ENCODE measurements around the gene PTPRN.
A peak's percentile ranks its signal among the peaks of the same experiment; 100 is the strongest.
"Not testable (repeated sequence)": the region's sequence is repeated elsewhere in the genome, so short reads cannot be mapped to it uniquely, and the experiment has no call there.

PTPRN gene

DNA sequence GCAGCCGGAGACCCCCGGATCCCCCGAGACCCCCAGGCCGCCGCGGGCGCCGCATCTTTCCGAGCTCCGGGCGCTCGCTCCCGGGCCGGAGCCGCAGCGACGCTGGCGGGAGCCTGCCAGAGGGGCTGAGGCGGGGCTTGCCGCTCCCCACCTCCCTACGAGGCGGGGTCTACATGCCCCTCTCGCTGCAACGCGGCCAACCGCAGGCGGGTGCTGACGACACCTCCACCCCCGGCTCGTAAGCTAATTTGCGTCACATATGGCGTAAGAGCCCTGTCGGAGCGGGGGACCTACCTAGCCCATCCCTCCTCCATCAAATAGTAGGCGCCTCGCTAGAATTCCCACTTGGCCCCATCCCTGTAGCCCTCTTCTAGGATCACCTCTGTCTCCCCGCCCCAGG, at the start of gene PTPRN:
TSS of gene PTPRN (minus strand) at position 124 of the 400 bp plus-strand sequence. CDS start at position 55, 69 bp downstream.
- DNase-seq: no peak

- no peak for DNase-seq
Observed at GRCh38 chr2:219358170-219359075, 49.2 kb upstream of the PTPRN start.

DNA sequence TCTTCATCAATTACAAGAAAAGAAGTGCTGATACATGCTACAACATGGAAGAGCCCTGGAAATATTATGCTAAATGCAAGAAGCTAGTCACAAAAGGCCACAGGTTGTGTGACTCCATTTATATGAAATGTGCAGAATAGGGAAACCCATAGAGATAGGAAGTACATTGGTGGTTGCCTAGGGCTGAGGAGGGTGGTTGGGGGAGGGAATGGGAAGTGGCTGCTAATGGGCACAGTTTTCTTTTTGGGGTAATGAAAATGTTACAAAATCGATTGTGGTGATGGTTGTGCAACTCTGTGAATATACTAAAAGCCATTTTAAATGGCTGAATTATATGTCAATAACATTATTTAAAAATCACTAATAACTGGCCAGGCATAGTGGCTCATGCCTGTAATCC, 47.6 kb upstream of the PTPRN start:
- no peak for DNase-seq

DNA sequence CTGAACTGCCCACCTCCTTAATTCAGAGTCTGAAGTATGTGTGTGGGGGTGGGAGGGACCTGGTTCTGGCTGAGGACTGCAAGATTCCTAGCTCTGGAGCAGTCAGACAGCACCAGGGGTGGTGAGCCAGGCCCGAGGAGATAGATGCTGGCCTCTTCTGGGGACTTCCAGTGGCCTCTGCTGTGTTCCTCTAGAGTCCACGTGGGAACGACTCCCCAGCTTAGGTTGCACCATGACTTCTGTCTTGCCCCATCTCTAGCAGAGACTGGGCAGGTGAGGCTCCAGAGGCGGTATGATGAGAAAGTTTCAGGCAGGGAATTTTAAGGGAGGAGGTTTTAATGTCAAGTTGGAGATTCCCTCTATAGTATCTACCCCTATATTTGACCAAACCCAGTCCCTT, 45.4 kb upstream of the PTPRN start:
- no peak for DNase-seq

- DNase-seq: no peak
Observed at GRCh38 chr2:219353129-219353528, 43.9 kb upstream of the PTPRN start.

- DNase-seq: no peak
Observed at GRCh38 chr2:219352448-219353023, 43.3 kb upstream of the PTPRN start.

DNA sequence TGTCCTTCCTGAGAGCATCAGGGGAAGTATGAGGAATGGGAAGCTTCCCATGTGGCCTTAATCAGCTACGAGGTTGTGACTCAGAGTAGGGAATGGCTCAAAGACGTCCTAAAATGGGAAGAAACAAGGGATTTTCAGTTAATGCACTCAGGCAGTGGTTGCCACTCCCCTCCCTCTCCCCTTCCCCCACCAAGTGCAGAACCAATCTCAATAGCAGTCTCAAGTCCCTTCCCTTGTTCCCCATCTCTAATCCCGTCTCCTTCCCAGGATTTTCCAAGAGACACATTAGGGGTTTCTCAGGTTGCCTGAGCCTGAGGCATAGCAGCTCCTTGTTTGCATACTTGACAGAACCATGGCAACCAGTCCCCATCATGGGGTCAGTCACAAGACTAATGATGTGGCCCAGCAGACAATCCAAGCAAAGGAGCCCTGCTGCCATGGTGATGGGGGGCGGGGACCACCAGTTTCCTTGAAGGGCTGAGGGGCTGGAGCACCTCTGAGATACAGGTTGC, 41.6 kb upstream of the PTPRN start:
- no peak for DNase-seq

- no peak for DNase-seq
Observed at GRCh38 chr2:219350215-219350614, 41.0 kb upstream of the PTPRN start.

- no peak for DNase-seq
Observed at GRCh38 chr2:219344751-219345430, 35.7 kb upstream of the PTPRN start.

- no peak for DNase-seq
Observed at GRCh38 chr2:219335373-219335786, 26.2 kb upstream of the PTPRN start.

DNA sequence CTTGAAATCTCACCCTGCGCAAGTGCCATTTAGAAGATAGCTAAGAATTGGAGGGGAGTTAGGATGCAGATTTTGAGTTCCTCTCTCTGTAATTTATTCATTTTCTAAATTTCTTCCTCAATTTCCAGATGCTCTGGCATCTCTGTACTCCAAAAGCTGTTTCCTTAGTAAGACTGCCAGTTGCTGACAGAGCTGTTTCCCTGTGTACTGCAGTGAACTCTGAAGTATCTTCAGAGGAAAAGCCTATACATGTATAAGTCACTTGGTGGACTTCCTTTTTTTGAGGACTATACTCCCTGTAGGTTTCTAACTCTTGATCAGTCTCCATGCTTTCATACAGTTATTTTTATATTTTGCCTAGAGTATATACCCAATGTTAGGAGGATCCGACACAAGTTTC, 24.9 kb upstream of the PTPRN start:
- DNase-seq: no peak

- no peak for DNase-seq
Observed at GRCh38 chr2:219332542-219332941, 23.3 kb upstream of the PTPRN start, which contains the start of gene RESP18. Gene RESP18 (minus strand): TSS chr2:219332744.

GRCh38 chr2:219331560-219332213, 22.5 kb upstream of the PTPRN start:
- DNase-seq: no peak

GRCh38 chr2:219327719-219328118, 18.5 kb upstream of the PTPRN start:
- DNase-seq: no peak

DNA sequence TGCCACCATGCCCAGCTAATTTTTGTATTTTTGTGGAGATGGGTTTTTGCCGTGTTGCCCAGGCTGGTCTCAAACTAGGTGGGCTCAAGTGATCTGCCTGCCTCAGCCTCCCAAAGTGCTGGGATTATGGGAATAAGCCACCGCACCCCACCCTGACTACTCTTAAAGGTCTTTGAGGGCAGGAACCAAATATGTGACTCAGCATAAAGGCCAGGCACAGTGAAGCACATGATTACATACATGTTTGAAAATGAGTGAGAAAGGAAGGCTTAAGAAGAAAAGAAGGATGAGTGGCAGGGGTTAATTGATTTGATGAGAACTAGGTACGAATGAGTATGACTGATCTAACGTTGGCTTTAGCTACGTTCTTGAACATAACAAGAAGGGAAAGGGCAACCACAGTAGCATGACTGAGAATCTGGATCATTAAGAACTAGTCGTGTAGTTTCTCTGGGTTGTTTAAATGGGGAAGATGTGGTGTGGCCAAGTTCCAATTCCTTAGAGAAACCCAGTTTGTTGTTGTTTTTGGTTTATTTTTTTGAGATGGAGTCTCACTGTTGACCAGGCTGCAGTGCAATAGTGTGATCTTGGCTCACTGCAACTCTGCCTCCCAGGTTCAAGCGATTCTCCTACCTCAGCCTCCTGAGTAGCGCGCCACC, 16.6 kb upstream of the PTPRN start:
- DNase-seq: no peak

- no peak for DNase-seq
Observed at GRCh38 chr2:219325136-219325535, 15.9 kb upstream of the PTPRN start.

DNA sequence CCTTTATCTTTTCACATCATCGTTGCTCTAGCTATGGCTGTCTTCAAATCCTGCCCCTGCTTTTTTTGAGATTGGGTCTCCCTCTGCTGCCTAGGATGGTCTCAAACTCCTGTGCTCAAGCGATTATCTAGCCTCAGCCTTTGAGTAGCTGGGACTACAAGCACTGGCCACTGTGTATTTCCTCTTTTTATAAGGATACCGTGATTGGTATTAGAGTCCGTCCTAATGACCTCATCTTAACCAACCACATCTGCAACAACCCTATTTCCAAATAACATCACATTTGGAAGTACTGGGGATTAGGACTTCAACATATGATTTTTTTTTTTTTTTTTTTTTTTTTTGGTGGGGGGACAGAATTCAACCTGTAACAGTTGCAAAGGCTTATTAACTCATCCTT, 14.2 kb upstream of the PTPRN start:
- no peak for DNase-seq

DNA sequence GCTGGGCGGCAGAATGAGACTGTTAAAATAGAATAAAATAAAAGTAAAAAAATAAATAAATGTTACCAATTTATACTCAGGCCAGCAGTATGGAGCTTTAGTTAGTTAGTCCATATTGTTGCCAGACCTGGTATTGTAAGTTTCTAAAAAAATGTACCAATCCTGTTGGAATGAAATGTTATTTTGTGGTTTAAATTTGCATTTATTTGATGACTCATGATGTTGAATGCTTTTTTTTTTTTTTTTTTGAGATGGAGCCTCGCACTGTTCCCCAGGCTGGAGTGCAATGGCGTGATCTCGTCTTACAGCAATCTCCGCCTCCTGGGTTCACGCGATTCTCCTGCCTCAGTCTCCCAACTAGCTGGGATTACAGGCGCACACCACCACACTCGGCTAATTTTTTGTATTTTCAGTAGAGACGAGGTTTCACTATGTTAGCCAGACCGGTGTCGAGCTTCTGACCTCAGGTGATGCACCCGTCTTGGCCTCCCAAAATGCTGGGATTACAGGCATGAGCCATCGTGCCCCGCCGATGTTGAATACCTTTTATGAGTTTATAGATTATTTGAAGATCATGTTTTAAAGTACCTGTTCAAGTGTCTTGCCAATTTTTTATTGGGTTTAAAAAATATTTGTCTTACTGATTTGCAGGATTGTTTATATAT, 5.7 kb upstream of the PTPRN start:
- DNase-seq: no peak

DNA sequence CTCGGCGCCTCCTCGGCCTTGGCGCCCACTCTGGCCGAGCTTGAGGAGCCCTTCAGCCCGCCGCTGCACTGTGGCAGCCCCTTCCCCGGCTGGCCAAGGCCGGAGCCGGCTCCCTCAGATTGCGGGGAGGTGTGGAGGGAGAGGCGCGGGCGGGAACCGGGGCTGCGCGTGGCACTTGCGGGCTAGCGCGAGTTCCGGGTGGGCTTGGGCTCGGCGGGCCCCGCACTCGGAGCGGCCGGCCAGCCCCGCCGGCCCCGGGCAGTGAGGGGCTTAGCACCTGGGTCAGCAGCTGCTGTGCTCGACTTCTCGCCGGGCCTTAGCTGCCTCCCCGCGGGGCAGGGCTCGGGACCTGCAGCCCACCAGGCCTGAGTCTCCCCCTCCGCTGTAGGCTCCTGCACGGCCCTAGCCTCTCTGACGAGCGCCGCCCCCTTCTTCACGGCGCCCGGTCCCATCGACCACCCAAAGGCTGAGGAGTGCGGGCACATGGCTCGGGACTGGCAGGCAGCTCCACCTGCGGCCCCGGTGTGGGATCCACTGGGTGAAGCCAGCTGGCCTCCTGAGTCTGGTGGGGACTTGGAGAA, 3.6 kb upstream of the PTPRN start:
- not testable (repeated sequence) for DNase-seq

DNA sequence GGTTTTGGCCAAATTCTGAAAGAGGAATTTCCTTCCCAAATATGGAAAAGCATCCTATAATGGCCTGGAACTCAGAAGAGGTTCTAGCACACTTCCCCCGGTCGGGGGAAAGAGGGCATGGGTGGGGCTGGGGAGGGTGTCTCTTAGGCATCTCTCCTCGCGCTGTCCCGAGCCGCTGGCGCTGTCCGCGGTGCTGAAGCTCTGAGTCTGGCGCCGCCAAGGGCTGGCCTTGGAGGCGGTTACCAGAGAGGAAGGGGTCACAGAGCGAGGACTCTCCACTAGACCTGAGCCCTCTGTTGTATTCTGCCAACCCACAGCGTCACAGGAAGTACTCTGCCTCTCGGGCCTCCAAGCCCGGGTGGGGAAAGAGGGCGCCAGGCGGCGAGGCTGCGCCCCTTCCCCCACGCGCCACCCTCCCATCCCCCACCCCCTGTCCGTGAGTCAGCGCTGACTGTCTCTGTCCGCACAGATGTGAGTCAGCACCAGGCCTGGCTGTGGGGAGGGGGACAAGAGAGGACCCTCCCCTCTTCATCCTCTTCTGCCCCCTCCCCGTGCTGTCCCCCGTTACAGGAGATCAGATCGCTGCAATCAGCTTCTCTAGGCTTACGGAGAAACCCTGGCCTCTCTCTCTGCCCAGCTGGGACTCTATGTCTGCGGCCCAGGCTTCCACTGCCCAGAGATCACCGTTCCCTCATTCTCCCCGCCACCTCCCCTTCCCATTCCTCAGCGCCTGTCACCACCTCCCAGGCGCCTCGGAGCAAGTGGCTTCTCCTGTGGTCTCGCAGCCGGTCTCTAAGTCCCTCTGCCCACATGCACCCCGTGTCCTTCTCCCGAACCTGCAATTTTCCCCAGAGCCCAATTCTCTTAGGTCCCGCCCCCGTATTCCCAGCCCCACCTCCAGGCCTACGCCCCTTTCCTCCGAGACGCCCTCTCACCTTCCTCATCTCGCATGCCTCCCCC, 779 bp downstream of the PTPRN start:
- peak in 1 of 2 experiments; percentile 24 for DNase-seq

Data from cerebellar nuclear complex (tissue), 1 donor.